AG10803 (cell line): ENCODE measurements around the gene DENND4B.

Experiments
- DNase-seq: peaks from one replicate; pipeline ENCODE4 v3.0.0; 2010; ENCODE audit warnings: low read depth
- H3K4me3 ChIP-seq: 2 replicates; pipeline ENCODE4 v1.5.1; 2011; ENCODE audit warnings: mild to moderate bottlenecking, low read length, control low read depth
- CTCF ChIP-seq: conservative IDR thresholded peaks from 2 replicates; pipeline ENCODE4 v1.5.1; 2011; ENCODE audit warnings: mild to moderate bottlenecking, low read length, control low read depth, inconsistent platforms

Gene DENND4B

GRCh38 chr1:153937331-153937730 is 9.2 kb downstream of the DENND4B start:
- TF ChIP-seq CTCF: no peak
- DNase-seq: no peak

GRCh38 chr1:153936011-153936802 is 10.3 kb downstream of the DENND4B start:
- no peak for TF ChIP-seq CTCF
- H3K4me3 ChIP-seq: no peak overlapping the region
- no peak for DNase-seq

More at GRCh38 chr1:153937331-153937730, 9.2 kb downstream of the DENND4B start:
- no peak overlapping the region for H3K4me3 ChIP-seq

- TF ChIP-seq CTCF: no peak
- no peak overlapping the region for H3K4me3 ChIP-seq
- no peak for DNase-seq
These were observed 11.8 kb downstream of the DENND4B start for GRCh38 chr1:153934746-153935145.

GRCh38 chr1:153933955-153934354 is 12.6 kb downstream of the DENND4B start:
- H3K4me3 ChIP-seq: no peak overlapping the region
- TF ChIP-seq CTCF: no peak
- no peak for DNase-seq

GRCh38 chr1:153933430-153933829 is 13.1 kb downstream of the DENND4B start:
- no peak overlapping the region for H3K4me3 ChIP-seq
- no peak for TF ChIP-seq CTCF
- no peak for DNase-seq

- TF ChIP-seq CTCF: no peak
- no peak for DNase-seq
- no peak overlapping the region for H3K4me3 ChIP-seq
These were observed 14.1 kb downstream of the DENND4B start for GRCh38 chr1:153932156-153933131.
